Stimulated activated CD8-positive, alpha-beta memory T cell treated with anti-CD3 and anti-CD28 coated beads, Interleukin-7, amount 100 ng/mL, for 4 hours (primary cell): ENCODE measurements around the gene MUS81.
A peak's percentile ranks its signal among the peaks of the same experiment; 100 is the strongest.

Source experiments
- DNase-seq, 2 donors: peaks; one replicate each; pipeline ENCODE4 v3.0.0-alpha.2; 2020; ENCODE audit warnings: low read depth in 2 of 2

Gene MUS81

GRCh38 chr11:65859095-65859811 is 980 bp upstream of the MUS81 start:
- peak; percentile 96 to 99 for DNase-seq

- no peak for DNase-seq
Measured at GRCh38 chr11:65859812-65860277, 388 bp upstream of the MUS81 start.

GRCh38 chr11:65861165-65861505 is 902 bp downstream of the MUS81 start:
- DNase-seq: no peak

- no peak for DNase-seq
Measured at GRCh38 chr11:65861533-65862183, 1.4 kb downstream of the MUS81 start.

GRCh38 chr11:65862191-65862735 is 2.0 kb downstream of the MUS81 start:
- no peak for DNase-seq

GRCh38 chr11:65862941-65863888 is 3.0 kb downstream of the MUS81 start:
- no peak for DNase-seq

GRCh38 chr11:65863889-65864705 is 3.9 kb downstream of the MUS81 start:
- DNase-seq: no peak

GRCh38 chr11:65864706-65865471 is 4.7 kb downstream of the MUS81 start:
- no peak for DNase-seq

GRCh38 chr11:65865550-65866172 is 5.4 kb downstream of the MUS81 start:
- DNase-seq: no peak

GRCh38 chr11:65866509-65867283 is 6.5 kb downstream of the MUS81 start:
- DNase-seq: no peak

GRCh38 chr11:65867284-65868071 is 7.2 kb downstream of the MUS81 start:
- no peak for DNase-seq

GRCh38 chr11:65868076-65868667 is 7.9 kb downstream of the MUS81 start:
- no peak for DNase-seq

GRCh38 chr11:65868907-65869306 is 8.7 kb downstream of the MUS81 start:
- no peak for DNase-seq

GRCh38 chr11:65869643-65870306 is 9.5 kb downstream of the MUS81 start:
- no peak for DNase-seq

GRCh38 chr11:65870307-65870658 is 10.1 kb downstream of the MUS81 start:
- no peak for DNase-seq

GRCh38 chr11:65870706-65871681 is 10.8 kb downstream of the MUS81 start:
- no peak for DNase-seq
